Fibroblast of lung (primary cell): Measurements from ENCODE around the gene KIF13A. TPM values are rescaled to one million over a fixed set of nuclear protein-coding genes. Genes with fewer than 3 reads are reported as not detected.

Source experiments
- DNase-seq, 2 donors: peaks; one replicate each; pipeline versions ENCODE4 v3.0.0 to v3.0.0-alpha.2; 2010; ENCODE audit warnings: low read depth in 2 of 2
- H2AFZ ChIP-seq: 2 replicates; pipeline ENCODE4 v1.5.1; 2012; ENCODE audit warnings: low read length, control low read depth, inconsistent platforms
- H3K27ac ChIP-seq: 2 replicates; pipeline ENCODE4 v1.5.1; 2011; ENCODE audit warnings: low read length, control low read depth; ENCODE audit not compliant: insufficient read depth
- H3K27me3 ChIP-seq: 2 replicates; pipeline ENCODE4 v1.5.1; 2011; ENCODE audit warnings: mild to moderate bottlenecking, low read length; ENCODE audit not compliant: control insufficient read depth, insufficient read depth
- H3K36me3 ChIP-seq: 2 replicates; pipeline ENCODE4 v1.5.1; 2011; ENCODE audit warnings: low read length; ENCODE audit not compliant: control insufficient read depth, insufficient read depth
- H3K4me1 ChIP-seq: 2 replicates; pipeline ENCODE4 v1.5.1; 2011; ENCODE audit warnings: low read length; ENCODE audit not compliant: control insufficient read depth, insufficient read depth; ENCODE audit errors: extremely low read depth
- H3K4me2 ChIP-seq: 2 replicates; pipeline ENCODE4 v1.5.1; 2011; ENCODE audit warnings: low read length, control low read depth; ENCODE audit not compliant: insufficient read depth; ENCODE audit errors: extremely low read depth
- H3K4me3 ChIP-seq, 4 experiments: fragments of 200-600 bp in 1 of 4; sonication (generic) in 1 of 4; replicated peaks in 1 of 4; 2 replicates each; pipeline ENCODE4 v1.5.1; 2011 to 2016; ENCODE audit warnings: low read length in 4 of 4, low read depth in 3 of 4, mild to moderate bottlenecking in 3 of 4, control low read depth in 2 of 4, inconsistent platforms in 1 of 4, mixed read lengths in 1 of 4; ENCODE audit not compliant: insufficient read depth in 1 of 4; ENCODE audit errors: control extremely low read depth in 1 of 4
- H3K79me2 ChIP-seq: 2 replicates; pipeline ENCODE4 v1.5.1; 2012; ENCODE audit warnings: mild to moderate bottlenecking, low read length, inconsistent platforms; ENCODE audit not compliant: control insufficient read depth, insufficient read depth
- H3K9ac ChIP-seq: 2 replicates; pipeline ENCODE4 v1.5.1; 2011; ENCODE audit warnings: mild to moderate bottlenecking, low read length, control low read depth; ENCODE audit not compliant: insufficient read depth
- H3K9me3 ChIP-seq: 2 replicates; pipeline ENCODE4 v1.5.1; 2012; ENCODE audit warnings: low read depth, low read length; ENCODE audit not compliant: control insufficient read depth, insufficient read depth
- H4K20me1 ChIP-seq: 2 replicates; pipeline ENCODE4 v1.5.1; 2011; ENCODE audit warnings: low read length; ENCODE audit not compliant: control insufficient read depth, insufficient read depth; ENCODE audit errors: extremely low read depth
- EZH2 ChIP-seq: IDR thresholded peaks from 2 replicates; pipeline ENCODE4 v1.5.1; 2012; ENCODE audit warnings: low read length, control low read depth, mild to moderate bottlenecking; ENCODE audit errors: missing control alignments
- polyA plus RNA-seq, 2 donors: library from polyadenylated mRNA; depleted of rRNA in 1 of 2; stranded (reverse) in 1 of 2; unstranded in 1 of 2; fragments of >200 nt; gene quantifications; 2 replicates each; pipeline ENCODE4 v1.2.1, GENCODE V29; 2011 to 2012; ENCODE audit warnings: missing spikeins in 1 of 2
- total RNA-seq: library from RNA; depleted of rRNA; stranded (reverse); fragments of >200 nt; gene quantifications from 2 replicates; pipeline ENCODE4 v1.2.1, GENCODE V29; 2014
- TF ChIP-seq, protein P1 (sequence below), 2 donors: IDR thresholded peaks in 1 of 2; conservative IDR thresholded peaks in 1 of 2; 1 replicate in 1 of 2; 2 replicates in 1 of 2; pipeline ENCODE4 v1.5.1; 2011 to 2012; ENCODE audit warnings: low read length in 2 of 2, control low read depth in 1 of 2, inconsistent platforms in 1 of 2, low read depth in 1 of 2, mild to moderate bottlenecking in 1 of 2

KIF13A gene
- total and polyA plus RNA-seq, 2 donors (not counting 1 experiment from before 2014, with no cell fraction given) = 52.3 to 114 TPM

DNA sequence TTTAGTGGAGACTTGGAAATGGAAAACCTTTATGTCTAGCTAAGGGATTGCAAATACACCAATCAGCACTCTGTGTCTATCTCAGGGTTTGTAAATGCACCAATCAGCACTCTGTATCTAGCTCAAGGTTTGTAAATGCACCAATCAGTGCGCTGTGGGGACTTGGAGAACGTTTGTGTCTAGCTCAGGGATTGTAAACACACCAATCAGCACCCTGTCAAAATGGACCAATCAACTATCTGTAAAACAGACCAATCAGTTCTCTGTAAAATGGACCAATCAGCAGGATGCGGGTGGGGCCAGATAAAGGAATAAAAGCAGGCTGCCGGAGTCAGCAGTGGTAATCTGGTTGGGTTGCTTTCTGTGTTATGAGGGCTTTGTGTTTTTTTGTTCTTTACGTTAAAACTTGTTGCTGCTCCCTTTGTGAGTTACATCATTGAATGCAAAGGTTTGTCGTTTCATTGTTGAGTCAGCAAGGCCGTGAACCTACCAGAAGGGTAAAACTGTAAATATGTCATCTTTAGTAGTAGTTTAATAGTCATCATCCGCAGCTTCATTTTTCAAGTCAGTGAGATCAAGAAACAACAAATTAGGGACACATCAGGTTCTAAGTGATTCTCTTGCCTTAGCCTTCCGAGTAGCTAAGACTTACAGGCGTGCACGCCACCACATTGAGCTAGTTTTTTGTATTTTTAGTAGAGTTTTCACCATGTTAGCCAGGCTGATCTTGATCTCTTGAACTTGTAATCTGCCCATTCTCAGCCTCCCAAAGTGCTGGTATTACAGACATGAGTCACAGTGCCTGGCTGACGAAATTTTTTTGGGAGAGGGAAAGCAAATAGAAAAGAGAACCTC is 258.0 kb downstream of the KIF13A start:
- TF ChIP-seq, protein P1, sequence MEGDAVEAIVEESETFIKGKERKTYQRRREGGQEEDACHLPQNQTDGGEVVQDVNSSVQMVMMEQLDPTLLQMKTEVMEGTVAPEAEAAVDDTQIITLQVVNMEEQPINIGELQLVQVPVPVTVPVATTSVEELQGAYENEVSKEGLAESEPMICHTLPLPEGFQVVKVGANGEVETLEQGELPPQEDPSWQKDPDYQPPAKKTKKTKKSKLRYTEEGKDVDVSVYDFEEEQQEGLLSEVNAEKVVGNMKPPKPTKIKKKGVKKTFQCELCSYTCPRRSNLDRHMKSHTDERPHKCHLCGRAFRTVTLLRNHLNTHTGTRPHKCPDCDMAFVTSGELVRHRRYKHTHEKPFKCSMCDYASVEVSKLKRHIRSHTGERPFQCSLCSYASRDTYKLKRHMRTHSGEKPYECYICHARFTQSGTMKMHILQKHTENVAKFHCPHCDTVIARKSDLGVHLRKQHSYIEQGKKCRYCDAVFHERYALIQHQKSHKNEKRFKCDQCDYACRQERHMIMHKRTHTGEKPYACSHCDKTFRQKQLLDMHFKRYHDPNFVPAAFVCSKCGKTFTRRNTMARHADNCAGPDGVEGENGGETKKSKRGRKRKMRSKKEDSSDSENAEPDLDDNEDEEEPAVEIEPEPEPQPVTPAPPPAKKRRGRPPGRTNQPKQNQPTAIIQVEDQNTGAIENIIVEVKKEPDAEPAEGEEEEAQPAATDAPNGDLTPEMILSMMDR (conservative IDR thresholded peaks at IDR 0.05 in 1 of 2, IDR thresholded peaks at IDR 0.05 in 1 of 2; ENCODE audit: low read depth in 1 of 2, low read length in 2 of 2) = no peak
- no peak for TF ChIP-seq EZH2
- H3K36me3 ChIP-seq = no peaks in the 10 kb centered on the region
- H3K79me2 ChIP-seq = no peaks in the 10 kb centered on the region
- H3K4me3 ChIP-seq = no peak overlapping the region
- no peak overlapping the region for H2AFZ ChIP-seq
- no peaks in the 10 kb centered on the region for H4K20me1 ChIP-seq
- no peak overlapping the region for H3K9ac ChIP-seq
- H3K4me2 ChIP-seq = no peak overlapping the region
- H3K27ac ChIP-seq = no peak overlapping the region
- no peak for DNase-seq
- no peaks in the 10 kb centered on the region for H3K4me1 ChIP-seq
- H3K9me3 ChIP-seq = no peaks in the 10 kb centered on the region
- H3K27me3 ChIP-seq = no peaks in the 10 kb centered on the region

DNA sequence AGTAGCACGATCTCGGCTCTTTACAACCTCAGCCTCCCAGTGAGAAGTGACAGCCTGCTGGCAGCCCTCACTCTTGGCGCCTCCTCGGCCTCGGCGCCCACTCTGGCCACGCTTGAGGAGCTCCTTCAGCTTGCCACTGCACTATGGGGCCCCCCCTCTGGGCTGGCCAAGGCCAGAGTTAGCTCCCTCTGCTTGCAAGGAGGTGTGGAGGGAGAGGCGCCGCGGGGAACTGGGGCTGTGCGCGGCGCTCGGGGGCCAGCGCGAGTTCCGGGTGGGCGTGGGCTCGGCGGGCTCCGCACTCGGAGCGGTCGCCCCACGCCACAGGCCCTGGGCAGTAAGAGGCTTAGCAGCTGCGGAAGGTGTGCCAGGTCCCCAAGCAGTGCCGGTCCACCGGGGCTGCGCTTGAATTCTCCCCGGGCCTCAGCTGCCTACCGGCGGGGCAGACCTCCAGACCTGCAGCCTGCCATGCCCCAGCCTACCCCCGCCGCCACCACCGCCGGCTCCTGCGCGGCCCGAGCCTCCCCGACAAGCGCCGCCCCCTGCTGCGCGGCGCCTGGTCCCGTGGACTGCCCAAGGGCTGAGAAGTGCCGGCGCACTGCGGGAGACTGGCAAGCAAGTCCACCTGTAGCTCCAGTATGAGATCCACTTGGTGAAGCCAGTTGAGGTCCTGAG is 258.7 kb downstream of the KIF13A start:
- H3K79me2 ChIP-seq = no peaks in the 10 kb centered on the region
- no peaks in the 10 kb centered on the region for H3K27me3 ChIP-seq
- no peak overlapping the region for H3K4me2 ChIP-seq
- no peak overlapping the region for H2AFZ ChIP-seq
- H3K9me3 ChIP-seq = no peaks in the 10 kb centered on the region
- no peaks in the 10 kb centered on the region for H4K20me1 ChIP-seq
- no peak overlapping the region for H3K27ac ChIP-seq
- H3K9ac ChIP-seq = no peak overlapping the region
- no peak overlapping the region for H3K4me3 ChIP-seq
- no peak for DNase-seq
- H3K4me1 ChIP-seq = no peaks in the 10 kb centered on the region
- TF ChIP-seq EZH2 = no peak
- TF ChIP-seq, protein P1 (conservative IDR thresholded peaks at IDR 0.05 in 1 of 2, IDR thresholded peaks at IDR 0.05 in 1 of 2; ENCODE audit: low read depth in 1 of 2, low read length in 2 of 2) = no peak
- H3K36me3 ChIP-seq = no peaks in the 10 kb centered on the region

DNA sequence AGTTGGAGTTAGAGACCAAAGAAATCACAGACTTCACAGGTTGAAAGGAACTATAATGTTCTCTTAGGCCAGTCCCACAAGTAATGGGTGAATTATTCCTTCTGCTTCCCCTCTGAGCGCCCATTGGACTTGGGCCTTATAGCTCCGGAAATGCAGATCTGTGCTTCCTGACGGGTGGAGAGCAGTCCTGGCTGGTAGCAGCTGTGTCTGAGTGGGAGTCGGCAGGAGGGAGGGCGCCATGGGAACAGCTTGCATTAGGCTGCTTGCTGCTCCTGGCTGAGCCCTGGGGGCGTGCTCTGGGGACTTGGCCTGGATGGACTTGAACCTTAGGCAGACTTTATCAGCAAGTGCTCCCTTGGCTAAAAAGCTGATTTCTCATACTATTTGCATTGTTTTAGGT is 262.4 kb downstream of the KIF13A start:
- TF ChIP-seq EZH2 = no peak
- TF ChIP-seq, protein P1 (conservative IDR thresholded peaks at IDR 0.05 in 1 of 2, IDR thresholded peaks at IDR 0.05 in 1 of 2; ENCODE audit: low read depth in 1 of 2, low read length in 2 of 2) = no peak
- Histone ChIP-seq H3K4me3 (no peak overlapping the region), H4K20me1 (no peaks in the 10 kb centered on the region), H3K4me2 (no peak overlapping the region), H2AFZ (peak overlapping the region; percentile 83), H3K36me3 (no peaks in the 10 kb centered on the region), H3K9ac (no peak overlapping the region), H3K79me2 (no peaks in the 10 kb centered on the region), H3K27me3 (no peaks in the 10 kb centered on the region), H3K27ac (no peak overlapping the region), H3K4me1 (no peaks in the 10 kb centered on the region), H3K9me3 (no peaks in the 10 kb centered on the region)
- DNase-seq = peak; percentile 42 to 64
